GM12873 (cell line): ENCODE results near the gene ABLIM1.

Experiments used
- TF ChIP-seq, protein P1 (sequence below): IDR thresholded peaks from 2 replicates; pipeline ENCODE4 v1.5.1; 2012; ENCODE audit warnings: low read depth, mild to moderate bottlenecking, moderate library complexity, low read length, control low read depth; ENCODE audit not compliant: insufficient read depth; ENCODE audit errors: missing control alignments

ABLIM1 gene

DNA sequence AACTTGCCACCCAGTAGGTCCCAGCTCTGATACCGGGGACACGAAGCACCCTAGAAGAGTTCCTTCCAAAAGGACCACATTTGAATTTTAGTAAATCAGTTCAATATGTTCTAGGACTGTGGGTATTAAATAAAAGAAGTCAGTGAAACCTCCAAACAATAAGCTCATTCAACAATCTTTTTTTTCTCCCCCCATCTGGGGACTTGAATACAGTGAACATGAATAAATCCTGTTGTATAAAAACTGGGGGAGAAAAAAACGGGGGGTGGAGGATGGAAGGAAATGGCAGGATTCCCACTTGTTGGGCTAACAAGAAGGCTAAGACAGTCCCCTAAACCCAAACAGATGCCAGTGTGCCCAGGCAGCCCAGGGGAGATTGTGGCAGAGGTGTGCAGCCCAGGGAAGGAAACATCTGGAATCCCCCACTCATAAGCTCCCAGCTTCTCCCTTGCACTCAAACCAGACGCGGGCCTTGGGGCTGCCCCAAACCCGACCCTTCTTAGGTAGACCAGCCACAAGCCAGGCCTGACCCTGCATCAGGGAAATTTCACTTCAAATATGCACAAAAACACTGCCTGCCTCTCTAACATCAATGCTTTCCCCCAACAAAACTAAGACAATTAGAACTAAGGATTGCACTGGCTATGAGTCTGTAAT, 262.6 kb downstream of the ABLIM1 start:
- TF ChIP-seq, protein P1, sequence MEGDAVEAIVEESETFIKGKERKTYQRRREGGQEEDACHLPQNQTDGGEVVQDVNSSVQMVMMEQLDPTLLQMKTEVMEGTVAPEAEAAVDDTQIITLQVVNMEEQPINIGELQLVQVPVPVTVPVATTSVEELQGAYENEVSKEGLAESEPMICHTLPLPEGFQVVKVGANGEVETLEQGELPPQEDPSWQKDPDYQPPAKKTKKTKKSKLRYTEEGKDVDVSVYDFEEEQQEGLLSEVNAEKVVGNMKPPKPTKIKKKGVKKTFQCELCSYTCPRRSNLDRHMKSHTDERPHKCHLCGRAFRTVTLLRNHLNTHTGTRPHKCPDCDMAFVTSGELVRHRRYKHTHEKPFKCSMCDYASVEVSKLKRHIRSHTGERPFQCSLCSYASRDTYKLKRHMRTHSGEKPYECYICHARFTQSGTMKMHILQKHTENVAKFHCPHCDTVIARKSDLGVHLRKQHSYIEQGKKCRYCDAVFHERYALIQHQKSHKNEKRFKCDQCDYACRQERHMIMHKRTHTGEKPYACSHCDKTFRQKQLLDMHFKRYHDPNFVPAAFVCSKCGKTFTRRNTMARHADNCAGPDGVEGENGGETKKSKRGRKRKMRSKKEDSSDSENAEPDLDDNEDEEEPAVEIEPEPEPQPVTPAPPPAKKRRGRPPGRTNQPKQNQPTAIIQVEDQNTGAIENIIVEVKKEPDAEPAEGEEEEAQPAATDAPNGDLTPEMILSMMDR, result no peak

DNA sequence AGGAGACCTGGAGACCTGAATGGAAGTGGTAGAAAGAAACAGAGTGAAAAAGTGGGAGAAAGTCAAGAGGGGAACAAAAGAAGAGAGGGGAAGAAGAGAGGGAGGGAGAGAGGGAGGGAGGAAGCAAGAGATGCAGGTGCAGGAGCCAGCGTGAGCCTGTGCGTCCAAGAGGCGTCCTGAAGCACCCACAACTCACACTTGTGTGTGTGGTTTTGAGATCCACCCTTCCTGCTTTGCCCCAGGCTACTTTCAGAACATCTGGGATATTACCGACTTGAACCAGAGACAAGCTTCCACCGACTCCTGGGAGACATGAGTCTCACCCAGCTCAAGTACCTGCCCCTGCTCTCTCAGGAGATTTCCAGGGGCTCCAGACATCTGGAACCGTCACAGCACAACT, 263.5 kb downstream of the ABLIM1 start:
- TF ChIP-seq, protein P1, result no peak

DNA sequence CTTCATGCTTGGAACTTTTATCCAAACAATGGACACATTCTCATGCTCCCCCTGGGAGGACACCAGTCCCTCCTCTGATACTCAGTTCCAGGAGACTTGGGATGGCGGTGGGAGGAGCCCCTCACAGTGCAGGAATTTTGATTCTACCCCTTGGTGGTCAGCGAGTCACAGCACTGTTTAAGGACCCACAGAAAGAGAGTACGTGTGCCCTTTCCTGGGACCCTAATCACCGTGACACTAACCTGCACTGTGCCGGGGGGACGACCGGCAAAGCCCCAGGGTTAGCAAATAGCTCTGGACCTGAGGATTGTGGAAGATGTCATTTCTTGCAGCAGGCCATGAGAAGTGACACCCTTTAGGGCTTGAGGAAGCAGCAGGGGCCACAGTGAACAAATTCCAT, 264.2 kb downstream of the ABLIM1 start:
- TF ChIP-seq, protein P1, result no peak

DNA sequence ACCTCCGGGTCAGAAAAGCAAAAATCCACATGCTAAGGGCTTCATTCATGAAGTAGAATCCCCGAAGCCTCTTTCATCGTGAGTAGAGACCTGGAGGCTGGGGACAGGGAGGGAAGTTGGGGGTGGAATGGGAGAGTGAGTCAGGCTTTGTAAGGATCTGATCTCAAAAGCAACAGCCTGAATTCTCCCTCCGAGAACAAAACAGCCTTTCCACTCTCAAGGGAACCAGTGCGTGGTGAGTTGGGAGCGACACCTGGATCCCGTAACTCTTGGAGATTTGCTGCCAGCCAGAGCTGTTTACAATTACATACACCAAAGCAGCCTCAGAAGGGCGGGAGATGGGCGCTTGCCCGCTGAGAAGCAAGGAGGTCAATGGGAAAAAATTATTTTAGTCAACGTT, 264.6 kb downstream of the ABLIM1 start:
- TF ChIP-seq, protein P1, result no peak

DNA sequence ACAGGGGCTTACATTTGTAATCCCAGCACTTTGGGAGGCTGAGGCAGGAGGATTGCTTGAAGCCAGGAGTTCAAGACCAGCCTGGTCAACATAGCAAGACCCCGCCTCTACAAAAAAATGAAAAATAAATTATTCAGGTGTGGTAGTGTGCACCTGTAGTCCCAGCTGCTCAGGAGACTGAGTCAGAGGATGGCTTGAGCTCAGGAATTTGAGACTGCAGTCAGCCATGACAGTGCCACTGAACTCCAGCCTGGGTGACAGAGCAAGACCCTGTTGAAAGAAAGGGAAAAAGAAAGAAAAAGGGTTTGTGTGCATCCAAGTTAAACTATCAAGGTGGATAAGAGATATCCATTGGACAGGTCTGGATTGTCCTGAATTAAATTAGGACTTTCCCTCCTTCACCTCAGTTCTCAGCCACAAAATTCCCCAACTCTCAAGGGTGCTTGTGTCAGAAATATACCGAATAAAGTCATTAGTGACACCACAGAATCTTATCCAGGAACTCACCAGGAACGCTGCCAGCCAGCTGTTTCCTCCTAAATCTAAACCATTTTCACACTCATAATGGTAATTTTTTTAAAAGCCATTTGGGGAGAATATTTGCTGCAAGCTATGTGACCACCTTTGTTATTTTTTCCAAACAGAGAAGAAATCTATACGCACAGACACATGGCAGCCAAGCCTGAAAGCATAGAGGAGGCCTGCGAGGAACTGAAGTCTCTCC, 265.8 kb downstream of the ABLIM1 start:
- TF ChIP-seq, protein P1, result no peak

DNA sequence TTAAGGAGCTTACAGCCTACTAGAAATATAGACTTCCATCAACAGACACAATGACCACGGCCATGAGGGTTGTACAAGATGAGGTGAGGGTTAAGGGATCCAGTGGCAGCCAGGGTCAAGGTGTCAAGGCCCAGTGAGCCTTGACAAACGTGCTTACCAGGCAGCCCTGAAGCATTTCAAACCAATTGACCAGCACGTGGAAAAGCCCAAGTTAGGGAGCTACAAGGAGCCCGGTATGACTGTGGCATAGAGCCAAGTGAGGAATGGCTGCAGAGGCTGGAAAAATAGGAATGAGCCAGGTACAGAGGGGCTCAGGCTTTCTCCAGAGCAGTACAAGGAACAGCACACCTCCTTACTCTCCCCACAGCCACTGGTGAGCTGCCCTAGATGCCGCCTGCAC, 266.5 kb downstream of the ABLIM1 start:
- TF ChIP-seq, protein P1, result no peak

DNA sequence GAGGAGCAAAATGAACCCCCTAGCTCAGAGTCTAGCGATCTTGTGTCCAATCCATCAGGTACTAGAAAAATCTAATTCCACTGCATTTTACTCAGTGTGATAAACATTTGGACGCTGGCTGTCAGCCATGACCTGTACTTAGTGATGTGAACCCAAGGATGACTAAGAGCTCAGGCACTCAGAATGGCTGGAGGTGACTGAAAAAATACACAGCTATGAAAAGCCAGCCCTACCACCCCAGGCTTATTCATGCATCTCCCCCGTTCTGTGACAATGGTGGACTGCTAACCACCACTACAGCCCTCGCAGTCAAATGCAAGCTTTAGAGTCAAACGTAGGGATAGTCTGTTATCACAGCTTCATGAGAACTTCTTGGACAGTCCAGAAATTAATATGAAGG, 268.6 kb downstream of the ABLIM1 start:
- TF ChIP-seq, protein P1, result no peak
